IMR-90 (cell line): ENCODE measurements around the gene PPP3CA. TPM values are rescaled to one million over a fixed set of nuclear protein-coding genes. Genes with fewer than 3 reads are reported as not detected.

Experiments used
- ATAC-seq: fragments of 200-7000 bp; cut with Tn5 transposase; 2 replicates; pipeline ENCODE4 v1.9.1; 2020; ENCODE audit warnings: low read depth, mild to moderate bottlenecking, moderate library complexity
- BruUV-seq: library from RNA; stranded (reverse); fragments of 400-500 nt; replicated peaks from 2 replicates; lab custom pipeline; 2021; lab: Mats Ljungman, UMichigan
- CTCF ChIA-PET: fragments of 300-600 bp; formaldehyde crosslinking; extraction: SDS; loops from one replicate; lab custom pipeline; 2021; ENCODE audit warnings: antibody characterized with exemption; lab: Yijun Ruan, JAX
- POLR2A ChIA-PET: fragments of 300-600 bp; sonication (Branson Sonifier 250); formaldehyde crosslinking; loops from one replicate; lab custom pipeline; 2022; ENCODE audit warnings: antibody characterized with exemption; ENCODE audit not compliant: unreplicated experiment; lab: Charles Lee
- DNase-seq: peaks from one replicate; pipeline ENCODE4 v3.0.0; 2013
- H2AFZ ChIP-seq: replicated peaks from 2 replicates; pipeline ENCODE3; 2013; ENCODE audit warnings: low read length, mild to moderate bottlenecking; ENCODE audit not compliant: poor library complexity
- H2AK5ac ChIP-seq: 2 replicates; pipeline ENCODE4 v1.6.1; 2013; ENCODE audit warnings: low read depth, low read length, inconsistent platforms
- H2AK9ac ChIP-seq: replicated peaks from 2 replicates; pipeline ENCODE3; 2013; ENCODE audit warnings: mild to moderate bottlenecking, low read depth, low read length, moderate library complexity; ENCODE audit not compliant: poor library complexity
- H2BK120ac ChIP-seq: 2 replicates; pipeline ENCODE4 v1.6.1; 2013; ENCODE audit warnings: low read depth, low read length, inconsistent platforms
- H2BK15ac ChIP-seq: 3 replicates; pipeline ENCODE4 v1.6.1; 2013; ENCODE audit warnings: low read depth, low read length, inconsistent platforms
- H2BK20ac ChIP-seq: 2 replicates; pipeline ENCODE4 v1.6.1; 2013; ENCODE audit warnings: low read depth, mild to moderate bottlenecking, inconsistent platforms, low read length, moderate library complexity
- H2BK5ac ChIP-seq: 2 replicates; pipeline ENCODE4 v1.6.1; 2013; ENCODE audit warnings: mild to moderate bottlenecking, low read depth, low read length, inconsistent platforms; ENCODE audit not compliant: poor library complexity, severe bottlenecking
- H3K14ac ChIP-seq: replicated peaks from 2 replicates; pipeline ENCODE4 v1.6.1; 2013; ENCODE audit warnings: low read depth, low read length, inconsistent platforms
- H3K18ac ChIP-seq: 2 replicates; pipeline ENCODE4 v1.6.1; 2013; ENCODE audit warnings: low read depth, low read length, control low read depth
- H3K23ac ChIP-seq: 2 replicates; pipeline ENCODE4 v1.6.1; 2013; ENCODE audit warnings: low read depth, low read length, inconsistent platforms
- H3K27ac ChIP-seq: 2 replicates; pipeline ENCODE4 v1.5.1; 2013; ENCODE audit warnings: mild to moderate bottlenecking, control low read depth, low read length; ENCODE audit not compliant: insufficient read depth
- H3K27me3 ChIP-seq: 2 replicates; pipeline ENCODE4 v1.6.1; 2013; ENCODE audit warnings: low read length; ENCODE audit not compliant: control insufficient read depth, insufficient read depth
- H3K36me3 ChIP-seq: 2 replicates; pipeline ENCODE4 v1.6.1; 2013; ENCODE audit warnings: low read length, mixed read lengths; ENCODE audit not compliant: control insufficient read depth, insufficient read depth
- H3K4ac ChIP-seq: 2 replicates; pipeline ENCODE4 v1.6.1; 2013; ENCODE audit warnings: low read depth, low read length, inconsistent platforms
- H3K4me1 ChIP-seq: 2 replicates; pipeline ENCODE4 v1.6.1; 2013; ENCODE audit warnings: low read length, mixed read lengths; ENCODE audit not compliant: control insufficient read depth, insufficient read depth
- H3K4me2 ChIP-seq: 2 replicates; pipeline ENCODE4 v1.6.1; 2013; ENCODE audit warnings: low read depth, mild to moderate bottlenecking, control low read depth, low read length, moderate library complexity
- H3K4me3 ChIP-seq: 2 replicates; pipeline ENCODE4 v1.5.1; 2013; ENCODE audit warnings: low read depth, mild to moderate bottlenecking, control low read depth, low read length, moderate library complexity; ENCODE audit not compliant: insufficient read depth
- H3K56ac ChIP-seq: 2 replicates; pipeline ENCODE4 v1.6.1; 2013; ENCODE audit warnings: low read length, inconsistent platforms; ENCODE audit not compliant: insufficient read depth; ENCODE audit errors: extremely low read depth
- H3K79me1 ChIP-seq, 2 experiments: 2 replicates each; pipeline ENCODE4 v1.6.1; 2013; ENCODE audit warnings: low read length in 2 of 2, inconsistent platforms in 1 of 2, low read depth in 1 of 2
- H3K9ac ChIP-seq: 2 replicates; pipeline ENCODE4 v1.6.1; 2013; ENCODE audit warnings: low read depth, low read length, control low read depth
- H3K9me1 ChIP-seq: 2 replicates; pipeline ENCODE4 v1.6.1; 2013; ENCODE audit warnings: low read length, inconsistent platforms; ENCODE audit not compliant: insufficient read depth
- H3K9me3 ChIP-seq: 2 replicates; pipeline ENCODE4 v1.6.1; 2013; ENCODE audit warnings: low read length; ENCODE audit not compliant: control insufficient read depth, insufficient read depth
- H4K20me1 ChIP-seq: 2 replicates; pipeline ENCODE4 v1.6.1; 2013; ENCODE audit warnings: low read length, inconsistent platforms; ENCODE audit not compliant: insufficient read depth
- H4K5ac ChIP-seq: 2 replicates; pipeline ENCODE4 v1.6.1; 2013; ENCODE audit warnings: mild to moderate bottlenecking, low read depth, low read length, control low read depth
- H4K8ac ChIP-seq, 2 experiments: 2 replicates each; pipeline ENCODE4 v1.6.1; 2013; ENCODE audit warnings: low read depth in 2 of 2, low read length in 2 of 2, control low read depth in 1 of 2, inconsistent platforms in 1 of 2
- H4K91ac ChIP-seq: 2 replicates; pipeline ENCODE4 v1.6.1; 2013; ENCODE audit warnings: low read depth, low read length, inconsistent platforms; ENCODE audit not compliant: insufficient read depth
- CEBPB ChIP-seq: IDR thresholded peaks from 2 replicates; pipeline ENCODE4 v1.6.1; 2012; ENCODE audit warnings: low read depth, low read length, improper control_type of control experiment
- POLR2A ChIP-seq: IDR thresholded peaks from 2 replicates; pipeline ENCODE4 v1.6.1; 2012; ENCODE audit warnings: mild to moderate bottlenecking, low read depth, low read length
- WGBS, 2 experiments: methylation state at CpG; one replicate each; pipeline versions ENCODE4 v1.1.5 to v1.1.7; 2013; ENCODE audit warnings: missing lambda C conversion rate in 2 of 2; ENCODE audit not compliant: insufficient read length in 1 of 2; ENCODE audit errors: extremely low coverage in 2 of 2; 5-methylcytosine and 5-hydroxymethylcytosine counted together
- dilution Hi-C: fragments of 300-500 bp; cut with HindIII; formaldehyde crosslinking; loops from one replicate; pipeline ENCODE4 v1.14.3; 2018; ENCODE audit warnings: low sequenced_read_pairs; ENCODE audit not compliant: unreplicated experiment
- in situ Hi-C: fragments of 300-500 bp; cut with MboI; formaldehyde crosslinking; loops from 3 replicates; pipeline ENCODE4 v1.14.3; 2019; ENCODE audit warnings: low sequenced_read_pairs, inconsistent platforms, mixed read lengths
- intact Hi-C: fragments of 100-400 bp; cut with micrococcal nuclease; formaldehyde crosslinking; loops from 2 replicates; pipeline ENCODE4 v1.10.0; 2022
- polyA plus RNA-seq, 3 experiments: library from polyadenylated mRNA; depleted of rRNA; stranded (reverse); fragments of >200 nt; gene quantifications; 2 replicates each; pipeline ENCODE4 v1.2.3, GENCODE V29; 2012; ENCODE audit warnings: low replicate concordance in 1 of 3
- total RNA-seq: library from RNA; depleted of rRNA; stranded (reverse); fragments of >200 nt; gene quantifications from 2 replicates; pipeline ENCODE4 v1.2.3, GENCODE V29; 2012
- TF ChIP-seq, protein P1 (sequence below): conservative IDR thresholded peaks from 2 replicates; pipeline ENCODE4 v1.5.1; 2012; ENCODE audit warnings: mild to moderate bottlenecking, low read depth, low read length, improper control_type of control experiment

Gene PPP3CA
- total and polyA plus RNA-seq, 2 of the 4 experiments (the other 2 are of a cell fraction) = 14.5 to 48.6 TPM

DNA sequence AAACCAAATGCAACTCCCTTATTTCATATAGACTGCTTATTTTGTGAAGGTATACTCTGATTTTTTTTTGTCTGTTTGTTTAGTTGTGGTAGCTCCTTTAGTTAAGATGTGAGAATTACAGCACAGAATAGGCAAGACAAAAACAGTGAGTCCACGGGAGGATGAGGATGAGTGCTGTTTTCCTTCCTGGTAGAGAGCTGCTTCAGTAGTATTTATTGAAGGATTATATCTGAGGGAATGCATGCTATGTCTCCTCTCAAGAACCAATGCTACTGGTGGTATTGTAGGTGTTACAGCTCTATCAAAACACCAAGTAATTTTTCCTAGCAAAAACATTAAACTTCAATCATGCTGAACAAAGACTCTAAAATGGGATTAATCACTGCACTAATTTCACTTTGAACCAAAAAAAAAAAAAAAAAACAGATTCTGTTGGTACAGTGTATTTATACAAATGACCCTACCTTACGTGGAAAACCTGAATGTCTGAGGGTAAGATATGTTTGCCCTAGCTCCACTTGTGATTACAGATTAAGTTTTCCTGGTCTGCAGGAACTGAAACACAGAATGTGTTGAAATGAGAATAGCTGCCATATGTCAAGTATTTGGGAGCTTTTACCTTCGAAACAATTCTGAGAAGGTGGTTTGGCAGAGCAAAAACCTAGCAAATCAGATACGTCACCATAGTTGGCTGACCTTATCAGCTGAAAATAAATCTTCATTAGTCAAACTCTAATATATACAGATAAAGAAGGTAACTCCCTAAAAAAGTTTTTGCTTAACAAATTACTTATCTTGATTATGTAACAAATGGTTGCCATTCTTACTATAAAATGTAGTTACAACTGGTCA is 40.3 kb downstream of the PPP3CA start:
- WGBS, 2 experiments = no CpG with 5 or more reads among the region's 4 CpGs
- no peak overlapping the region for H4K8ac ChIP-seq
- no peak overlapping the region for H2BK120ac ChIP-seq
- H3K9me1 ChIP-seq = peaks cover 2% of the 10 kb centered on the region; the same call in 1 of the 2 replicates
- no peak overlapping the region for H3K18ac ChIP-seq
- H3K36me3 ChIP-seq = no peaks in the 10 kb centered on the region
- H2BK20ac ChIP-seq = no peak overlapping the region
- H2AK9ac ChIP-seq = no peak overlapping the region
- H3K9me3 ChIP-seq = no peaks in the 10 kb centered on the region
- H4K91ac ChIP-seq = no peak overlapping the region
- no peak overlapping the region for H2AK5ac ChIP-seq
- ChIA-PET POLR2A (no interaction called here), CTCF (interaction anchor here (0.6 to 0.7 kb wide), 2 partner anchors 136 to 986 kb away, joined by 4 to 5 read pairs; no protein-coding TSS in a partner anchor)
- H3K23ac ChIP-seq = no peak overlapping the region
- H4K20me1 ChIP-seq = peaks cover 16% of the 10 kb centered on the region; the same call in 1 of the 2 replicates
- peaks cover 15 to 61% of the 10 kb centered on the region in 2 experiments for H3K79me1 ChIP-seq
- no peak overlapping the region for H2BK5ac ChIP-seq
- ATAC-seq (peak; percentile 32; the same call in 1 of the 2 replicates), DNase-seq (no peak)
- no peaks in the 10 kb centered on the region for H3K27me3 ChIP-seq
- H2BK15ac ChIP-seq = no peak overlapping the region
- no peak overlapping the region for H3K56ac ChIP-seq
- H3K4me3 ChIP-seq = no peak overlapping the region
- H3K4ac ChIP-seq = no peak overlapping the region
- in situ Hi-C loops (no loop called here), dilution Hi-C loops (no loop called here), intact Hi-C loops (no loop called here)
- no peak overlapping the region for H2AFZ ChIP-seq
- TF ChIP-seq, protein P1, sequence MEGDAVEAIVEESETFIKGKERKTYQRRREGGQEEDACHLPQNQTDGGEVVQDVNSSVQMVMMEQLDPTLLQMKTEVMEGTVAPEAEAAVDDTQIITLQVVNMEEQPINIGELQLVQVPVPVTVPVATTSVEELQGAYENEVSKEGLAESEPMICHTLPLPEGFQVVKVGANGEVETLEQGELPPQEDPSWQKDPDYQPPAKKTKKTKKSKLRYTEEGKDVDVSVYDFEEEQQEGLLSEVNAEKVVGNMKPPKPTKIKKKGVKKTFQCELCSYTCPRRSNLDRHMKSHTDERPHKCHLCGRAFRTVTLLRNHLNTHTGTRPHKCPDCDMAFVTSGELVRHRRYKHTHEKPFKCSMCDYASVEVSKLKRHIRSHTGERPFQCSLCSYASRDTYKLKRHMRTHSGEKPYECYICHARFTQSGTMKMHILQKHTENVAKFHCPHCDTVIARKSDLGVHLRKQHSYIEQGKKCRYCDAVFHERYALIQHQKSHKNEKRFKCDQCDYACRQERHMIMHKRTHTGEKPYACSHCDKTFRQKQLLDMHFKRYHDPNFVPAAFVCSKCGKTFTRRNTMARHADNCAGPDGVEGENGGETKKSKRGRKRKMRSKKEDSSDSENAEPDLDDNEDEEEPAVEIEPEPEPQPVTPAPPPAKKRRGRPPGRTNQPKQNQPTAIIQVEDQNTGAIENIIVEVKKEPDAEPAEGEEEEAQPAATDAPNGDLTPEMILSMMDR = no peak
- TF ChIP-seq CEBPB (no peak), POLR2A (no peak)
- no peak overlapping the region for H3K9ac ChIP-seq
- H3K4me1 ChIP-seq = peaks cover 7% of the 10 kb centered on the region
- no peak overlapping the region for H4K5ac ChIP-seq
- H3K4me2 ChIP-seq = peak overlapping the region; percentile 45; the same call in 1 of the 2 replicates
- BruUV-seq = no TSS peak
- H3K14ac ChIP-seq = no peak overlapping the region
- no peak overlapping the region for H3K27ac ChIP-seq
